ENCODE results near the gene PIK3C2B.

PIK3C2B gene

GRCh38 chr1:204471687-204472086 lies 22.9 kb downstream of the PIK3C2B start:
- no peaks in the 10 kb centered on the region for H3F3A ChIP-seq (ENCODE audit: low read depth)
- no peak overlapping the region for H2AFZ ChIP-seq (ENCODE audit: low read length)
- no peaks in the 10 kb centered on the region for H3K9me3 ChIP-seq (ENCODE audit: insufficient read depth, low read depth, low read length)
- peaks cover 8% of the 10 kb centered on the region for H4K20me1 ChIP-seq (ENCODE audit: insufficient read depth, low read length, poor library complexity, severe bottlenecking)
- H3K4me2 ChIP-seq (ENCODE audit: low read depth, low read length, poor library complexity, severe bottlenecking) = no peak overlapping the region
- peaks cover 37% of the 10 kb centered on the region for H3K4me1 ChIP-seq (ENCODE audit: insufficient read depth, low read length, poor library complexity, severe bottlenecking)
- H3K4me3 ChIP-seq (ENCODE audit: low read length, poor library complexity, severe bottlenecking) = no peak overlapping the region
- no peak overlapping the region for H3K9ac ChIP-seq (ENCODE audit: low read depth, low read length, poor library complexity, severe bottlenecking)
- H3K79me2 ChIP-seq (ENCODE audit: insufficient read depth, low read length) = peaks cover 66% of the 10 kb centered on the region
- no peaks in the 10 kb centered on the region for H3K9me2 ChIP-seq (replicated peaks; ENCODE audit: low read depth, low read length)
- no peaks in the 10 kb centered on the region for H3K27me3 ChIP-seq (ENCODE audit: insufficient read depth, low read length, poor library complexity, severe bottlenecking)
- TF ChIP-seq EZH2phosphoT487 (IDR thresholded peaks at IDR 0.05; ENCODE audit: borderline replicate concordance) (no peak), CTCF (conservative IDR thresholded peaks at IDR 0.05; ENCODE audit: low read length) (no peak)
- peaks cover 29% of the 10 kb centered on the region for H3K36me3 ChIP-seq (ENCODE audit: insufficient read depth, low read length)

- Histone ChIP-seq H3K9me3 (ENCODE audit: insufficient read depth, low read depth, low read length) (no peaks in the 10 kb centered on the region), H3K4me3 (ENCODE audit: low read length, poor library complexity, severe bottlenecking) (no peak overlapping the region), H3F3A (ENCODE audit: low read depth) (no peaks in the 10 kb centered on the region), H3K4me2 (ENCODE audit: low read depth, low read length, poor library complexity, severe bottlenecking) (no peak overlapping the region), H2AFZ (ENCODE audit: low read length) (no peak overlapping the region), H4K20me1 (ENCODE audit: insufficient read depth, low read length, poor library complexity, severe bottlenecking) (no peaks in the 10 kb centered on the region), H3K36me3 (ENCODE audit: insufficient read depth, low read length) (peaks cover 29% of the 10 kb centered on the region), H3K9me2 (replicated peaks; ENCODE audit: low read depth, low read length) (no peaks in the 10 kb centered on the region), H3K27me3 (ENCODE audit: insufficient read depth, low read length, poor library complexity, severe bottlenecking) (no peaks in the 10 kb centered on the region), H3K4me1 (ENCODE audit: insufficient read depth, low read length, poor library complexity, severe bottlenecking) (peaks cover 47% of the 10 kb centered on the region), H3K9ac (ENCODE audit: low read depth, low read length, poor library complexity, severe bottlenecking) (no peak overlapping the region), H3K79me2 (ENCODE audit: insufficient read depth, low read length) (peaks cover 51% of the 10 kb centered on the region; the same call in 1 of the 2 replicates)
- TF ChIP-seq CTCF (conservative IDR thresholded peaks at IDR 0.05; ENCODE audit: low read length) (no peak), EZH2phosphoT487 (IDR thresholded peaks at IDR 0.05; ENCODE audit: borderline replicate concordance) (no peak)
These were observed 25.3 kb downstream of the PIK3C2B start for GRCh38 chr1:204469304-204469703.

- Histone ChIP-seq H3K9me3 (ENCODE audit: insufficient read depth, low read depth, low read length) (no peaks in the 10 kb centered on the region), H3K4me2 (ENCODE audit: low read depth, low read length, poor library complexity, severe bottlenecking) (no peak overlapping the region), H3F3A (ENCODE audit: low read depth) (no peaks in the 10 kb centered on the region), H2AFZ (ENCODE audit: low read length) (no peak overlapping the region), H3K79me2 (ENCODE audit: insufficient read depth, low read length) (peaks cover 47% of the 10 kb centered on the region; the same call in 1 of the 2 replicates), H3K4me3 (ENCODE audit: low read length, poor library complexity, severe bottlenecking) (no peak overlapping the region), H3K27me3 (ENCODE audit: insufficient read depth, low read length, poor library complexity, severe bottlenecking) (no peaks in the 10 kb centered on the region), H4K20me1 (ENCODE audit: insufficient read depth, low read length, poor library complexity, severe bottlenecking) (no peaks in the 10 kb centered on the region), H3K36me3 (ENCODE audit: insufficient read depth, low read length) (peaks cover 31% of the 10 kb centered on the region), H3K9ac (ENCODE audit: low read depth, low read length, poor library complexity, severe bottlenecking) (no peak overlapping the region), H3K9me2 (replicated peaks; ENCODE audit: low read depth, low read length) (no peaks in the 10 kb centered on the region), H3K4me1 (ENCODE audit: insufficient read depth, low read length, poor library complexity, severe bottlenecking) (peaks cover 51% of the 10 kb centered on the region)
- TF ChIP-seq CTCF (conservative IDR thresholded peaks at IDR 0.05; ENCODE audit: low read length) = no peak
- no peak for TF ChIP-seq EZH2phosphoT487 (IDR thresholded peaks at IDR 0.05; ENCODE audit: borderline replicate concordance)
These were observed 25.8 kb downstream of the PIK3C2B start for GRCh38 chr1:204468766-204469302.
